ENCODE data around the gene AXIN1.

DNA sequence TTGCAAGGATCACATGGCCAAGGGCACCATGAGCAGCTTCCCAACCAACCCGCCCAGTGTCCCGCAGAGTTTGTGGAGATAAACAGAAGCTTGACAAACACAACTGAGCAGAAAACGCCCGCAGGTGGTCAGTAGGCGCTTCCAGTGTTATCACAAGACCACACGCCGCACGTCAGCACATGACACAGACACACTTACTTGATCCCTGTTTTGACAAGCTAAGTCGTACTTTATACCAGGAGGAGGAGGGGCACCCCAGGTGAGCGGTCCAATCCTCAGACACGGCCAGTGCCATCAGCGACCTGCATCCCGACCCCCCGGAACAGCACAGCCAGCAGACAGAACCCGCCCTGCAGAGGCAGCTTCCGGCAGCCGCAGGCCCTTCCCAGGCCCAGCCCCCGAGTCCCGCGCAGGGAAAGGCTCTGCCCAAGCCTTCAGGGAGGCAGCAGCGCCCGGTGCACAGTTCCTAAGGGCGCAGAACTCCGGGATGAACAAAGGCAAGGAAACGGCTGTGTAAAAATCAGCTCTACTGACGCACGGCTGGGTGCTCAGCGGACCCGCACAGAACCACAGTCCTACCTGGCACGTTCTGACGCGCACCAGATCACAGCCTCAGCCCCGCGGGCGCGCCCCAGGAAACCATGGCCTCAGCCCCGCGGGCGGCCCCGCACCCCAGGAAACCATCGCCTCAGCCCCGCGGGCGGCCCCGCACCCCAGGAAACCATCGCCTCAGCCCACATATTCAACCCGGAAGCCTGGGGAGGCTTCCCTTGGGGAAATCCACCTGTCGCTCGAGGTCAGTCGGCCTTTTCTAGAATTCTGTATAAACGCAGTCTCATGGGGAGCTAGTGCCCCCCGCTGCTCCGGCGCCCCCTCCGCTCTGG is 27.8 kb downstream of the AXIN1 start:
- TF ChIP-seq, protein P1, sequence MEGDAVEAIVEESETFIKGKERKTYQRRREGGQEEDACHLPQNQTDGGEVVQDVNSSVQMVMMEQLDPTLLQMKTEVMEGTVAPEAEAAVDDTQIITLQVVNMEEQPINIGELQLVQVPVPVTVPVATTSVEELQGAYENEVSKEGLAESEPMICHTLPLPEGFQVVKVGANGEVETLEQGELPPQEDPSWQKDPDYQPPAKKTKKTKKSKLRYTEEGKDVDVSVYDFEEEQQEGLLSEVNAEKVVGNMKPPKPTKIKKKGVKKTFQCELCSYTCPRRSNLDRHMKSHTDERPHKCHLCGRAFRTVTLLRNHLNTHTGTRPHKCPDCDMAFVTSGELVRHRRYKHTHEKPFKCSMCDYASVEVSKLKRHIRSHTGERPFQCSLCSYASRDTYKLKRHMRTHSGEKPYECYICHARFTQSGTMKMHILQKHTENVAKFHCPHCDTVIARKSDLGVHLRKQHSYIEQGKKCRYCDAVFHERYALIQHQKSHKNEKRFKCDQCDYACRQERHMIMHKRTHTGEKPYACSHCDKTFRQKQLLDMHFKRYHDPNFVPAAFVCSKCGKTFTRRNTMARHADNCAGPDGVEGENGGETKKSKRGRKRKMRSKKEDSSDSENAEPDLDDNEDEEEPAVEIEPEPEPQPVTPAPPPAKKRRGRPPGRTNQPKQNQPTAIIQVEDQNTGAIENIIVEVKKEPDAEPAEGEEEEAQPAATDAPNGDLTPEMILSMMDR (IDR thresholded peaks at IDR 0.05) = no peak
- TF ChIP-seq POLR2AphosphoS5 (IDR thresholded peaks at IDR 0.05) = no peak
- no peak for TF ChIP-seq POLR2A (IDR thresholded peaks at IDR 0.05)

All from prostate gland (tissue), 2 donors.